Neuronal stem cell (in vitro differentiated cells): Measurements from ENCODE around the gene SMIM35.
A peak's percentile ranks its signal among the peaks of the same experiment; 100 is the strongest.

Experiments
- DNase-seq: peaks from one replicate; pipeline ENCODE4 v3.0.0-alpha.2; 2013; ENCODE audit warnings: low spot score
- H2AFZ ChIP-seq: one replicate; pipeline ENCODE4 v1.6.1; 2013; ENCODE audit warnings: mild to moderate bottlenecking, low read length, inconsistent platforms
- H2AK5ac ChIP-seq: 2 replicates; pipeline ENCODE4 v1.6.1; 2013; ENCODE audit warnings: low read depth, mild to moderate bottlenecking, inconsistent platforms, low read length, moderate library complexity, mixed read lengths
- H2BK120ac ChIP-seq: 2 replicates; pipeline ENCODE4 v1.6.1; 2013; ENCODE audit warnings: low read depth, mild to moderate bottlenecking, inconsistent platforms, low read length, moderate library complexity, mixed read lengths
- H2BK12ac ChIP-seq: one replicate; pipeline ENCODE4 v1.6.1; 2013; ENCODE audit warnings: low read length, inconsistent platforms
- H2BK15ac ChIP-seq: 2 replicates; pipeline ENCODE4 v1.6.1; 2013; ENCODE audit warnings: mild to moderate bottlenecking, low read length, inconsistent platforms, mixed read lengths
- H2BK5ac ChIP-seq: one replicate; pipeline ENCODE4 v1.6.1; 2013; ENCODE audit warnings: inconsistent platforms, mild to moderate bottlenecking, low read length, moderate library complexity
- H3K14ac ChIP-seq: one replicate; pipeline ENCODE4 v1.6.1; 2013; ENCODE audit warnings: low read length, inconsistent platforms
- H3K18ac ChIP-seq: 2 replicates; pipeline ENCODE4 v1.6.1; 2013; ENCODE audit warnings: low read length, inconsistent platforms
- H3K23ac ChIP-seq: 2 replicates; pipeline ENCODE4 v1.6.1; 2013; ENCODE audit warnings: low read depth, mild to moderate bottlenecking, mixed read lengths, low read length, inconsistent platforms; ENCODE audit not compliant: poor library complexity
- H3K27ac ChIP-seq: replicated peaks from 3 replicates; pipeline ENCODE4 v1.5.1; 2013; ENCODE audit warnings: low read length, inconsistent platforms
- H3K27me3 ChIP-seq, 3 experiments: 2 replicates each; pipeline ENCODE4 v1.6.1; 2013; ENCODE audit warnings: low read length in 3 of 3, mild to moderate bottlenecking in 2 of 3, inconsistent platforms in 1 of 3, low read depth in 1 of 3, mixed read lengths in 1 of 3, moderate library complexity in 1 of 3; ENCODE audit not compliant: control insufficient read depth in 3 of 3, insufficient read depth in 3 of 3
- H3K36me3 ChIP-seq, 2 donors: replicated peaks in 1 of 2; 2 replicates each; pipeline ENCODE4 v1.6.1; 2013; ENCODE audit warnings: low read length in 2 of 2; ENCODE audit not compliant: control insufficient read depth in 2 of 2, insufficient read depth in 2 of 2
- H3K4ac ChIP-seq: 2 replicates; pipeline ENCODE4 v1.6.1; 2013; ENCODE audit warnings: inconsistent platforms, mild to moderate bottlenecking, low read length, moderate library complexity
- H3K4me1 ChIP-seq, 2 donors: 1 replicate in 1 of 2; 2 replicates in 1 of 2; pipeline ENCODE4 v1.6.1; 2013; ENCODE audit warnings: low read length in 2 of 2, low read depth in 1 of 2; ENCODE audit not compliant: control insufficient read depth in 2 of 2, insufficient read depth in 1 of 2
- H3K4me2 ChIP-seq: one replicate; pipeline ENCODE4 v1.6.1; 2013; ENCODE audit warnings: mild to moderate bottlenecking, low read length, inconsistent platforms; ENCODE audit not compliant: insufficient read depth, poor library complexity, severe bottlenecking
- H3K4me3 ChIP-seq, 2 donors: 2 replicates each; pipeline ENCODE4 v1.5.1; 2013; ENCODE audit warnings: low read length in 2 of 2, mild to moderate bottlenecking in 2 of 2, inconsistent platforms in 1 of 2, moderate library complexity in 1 of 2
- H3K79me1 ChIP-seq: one replicate; pipeline ENCODE4 v1.6.1; 2013; ENCODE audit warnings: low read depth, mild to moderate bottlenecking, inconsistent platforms, low read length, moderate library complexity
- H3K9ac ChIP-seq: one replicate; pipeline ENCODE4 v1.6.1; 2013; ENCODE audit warnings: mild to moderate bottlenecking, low read depth, low read length, inconsistent platforms; ENCODE audit not compliant: poor library complexity
- H3K9me3 ChIP-seq, 2 donors: replicated peaks in 1 of 2; 2 replicates each; pipeline versions ENCODE3 to v1.6.1; 2013; ENCODE audit warnings: low read length in 2 of 2, mild to moderate bottlenecking in 2 of 2, inconsistent platforms in 1 of 2, low read depth in 1 of 2, mixed read lengths in 1 of 2, moderate library complexity in 1 of 2; ENCODE audit not compliant: control insufficient read depth in 2 of 2, insufficient read depth in 1 of 2
- H4K8ac ChIP-seq: one replicate; pipeline ENCODE4 v1.6.1; 2013; ENCODE audit warnings: low read depth, mild to moderate bottlenecking, inconsistent platforms, low read length, moderate library complexity
- H4K91ac ChIP-seq: one replicate; pipeline ENCODE4 v1.6.1; 2013; ENCODE audit warnings: low read length, low read depth, mild to moderate bottlenecking, inconsistent platforms; ENCODE audit not compliant: poor library complexity
- WGBS, 2 donors: extraction: QIAGEN DNeasy Blood & Tissue Kit; methylation state at CpG; one replicate each; pipeline ENCODE4 v1.1.7; 2013; ENCODE audit warnings: missing lambda C conversion rate in 2 of 2, mixed read lengths in 1 of 2; ENCODE audit not compliant: insufficient read length in 2 of 2, insufficient replicate concordance in 1 of 2; ENCODE audit errors: extremely low coverage in 2 of 2; 5-methylcytosine and 5-hydroxymethylcytosine counted together

Gene SMIM35

GRCh38 chr11:118003456-118003855 lies 83.3 kb downstream of the SMIM35 start:
- H4K91ac ChIP-seq, result no peak overlapping the region
- H3K4me3 ChIP-seq, result no peak overlapping the region
- WGBS, 2 donors, result 100% methylated on average over 1 of the region's 4 CpGs
- no peak overlapping the region for H2BK12ac ChIP-seq
- no peak overlapping the region for H3K9ac ChIP-seq
- H3K9me3 ChIP-seq, result peaks cover 0 to 3% of the 10 kb centered on the region in 2 donors
- no peak overlapping the region for H3K18ac ChIP-seq
- H3K23ac ChIP-seq, result no peak overlapping the region
- H3K4me1 ChIP-seq, result peaks cover 0 to 7% of the 10 kb centered on the region in 2 donors
- DNase-seq, result no peak
- H2BK5ac ChIP-seq, result no peak overlapping the region
- H3K79me1 ChIP-seq, result no peaks in the 10 kb centered on the region
- no peak overlapping the region for H4K8ac ChIP-seq
- no peak overlapping the region for H3K14ac ChIP-seq
- H2BK15ac ChIP-seq, result no peak overlapping the region
- no peak overlapping the region for H2BK120ac ChIP-seq
- no peak overlapping the region for H3K4me2 ChIP-seq
- no peak overlapping the region for H3K27ac ChIP-seq
- peaks cover 0 to 4% (median 0%) of the 10 kb centered on the region in 3 experiments for H3K27me3 ChIP-seq
- no peak overlapping the region for H2AK5ac ChIP-seq
- H3K36me3 ChIP-seq, result no peaks in the 10 kb centered on the region
- no peak overlapping the region for H2AFZ ChIP-seq
- no peak overlapping the region for H3K4ac ChIP-seq

DNA sequence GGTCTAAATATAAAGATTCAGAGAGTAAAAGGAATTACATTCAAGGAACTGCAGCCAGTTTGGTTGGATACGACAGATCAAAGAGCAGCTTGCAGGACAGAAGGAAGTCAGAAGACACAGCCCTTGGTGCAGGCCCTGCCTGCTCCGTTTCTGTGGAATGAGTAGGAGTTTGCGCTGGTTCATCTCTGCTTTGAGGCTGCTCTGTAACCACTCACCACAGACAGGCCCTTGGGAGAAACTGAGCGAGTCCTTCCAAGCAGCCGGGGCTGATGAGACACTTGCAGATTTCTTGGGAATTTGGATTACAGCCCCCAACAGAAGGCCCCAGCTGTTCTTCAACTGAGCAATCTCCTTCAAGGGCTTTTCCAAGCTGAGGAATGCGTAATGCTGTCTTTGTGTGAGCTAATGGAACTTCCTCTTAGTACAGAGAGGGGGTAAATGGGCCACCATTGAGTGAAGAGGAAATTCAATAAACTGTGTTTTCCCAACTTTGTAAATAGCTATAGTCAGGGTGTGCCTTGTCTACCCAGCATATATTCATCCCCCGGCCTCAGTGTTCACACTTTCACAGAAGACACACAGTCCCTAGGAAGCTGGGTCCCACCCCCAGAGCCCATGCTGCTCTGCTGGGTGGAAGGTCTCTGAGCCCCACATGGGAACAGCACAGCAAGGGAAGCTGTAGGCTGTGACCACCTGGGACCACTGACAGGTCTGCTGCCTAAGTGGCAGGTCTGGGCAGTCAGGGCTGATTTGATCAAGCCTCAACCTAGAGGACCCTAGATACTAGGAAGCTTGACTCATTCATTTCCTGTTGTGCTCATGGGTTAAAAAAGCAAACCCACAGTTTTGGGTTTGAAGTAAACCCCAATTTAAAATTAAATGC lies 84.0 kb downstream of the SMIM35 start:
- Histone ChIP-seq H4K91ac (peak overlapping the region; percentile 25), H2AK5ac (no peak overlapping the region), H3K9ac (no peak overlapping the region), H3K79me1 (no peaks in the 10 kb centered on the region), H2AFZ (no peak overlapping the region), H3K4ac (no peak overlapping the region), H4K8ac (no peak overlapping the region), H2BK12ac (no peak overlapping the region), H3K27me3 (no peaks in the 10 kb centered on the region), H2BK5ac (no peak overlapping the region), H3K4me3 (no peak overlapping the region), H3K27ac (peak overlapping the region; percentile 14), H3K18ac (peak overlapping the region; percentile 53), H3K4me2 (no peak overlapping the region), H3K4me1 (peaks cover 0 to 7% of the 10 kb centered on the region in 2 donors), H3K36me3 (no peaks in the 10 kb centered on the region), H2BK120ac (no peak overlapping the region), H3K9me3 (peaks cover 0 to 3% of the 10 kb centered on the region in 2 donors), H3K14ac (no peak overlapping the region), H2BK15ac (no peak overlapping the region), H3K23ac (no peak overlapping the region)
- WGBS, 2 donors, result no CpG with 5 or more reads among the region's 7 CpGs
- DNase-seq, result peak; percentile 31

- Histone ChIP-seq H2BK15ac (no peak overlapping the region), H3K9me3 (peaks cover 0 to 3% of the 10 kb centered on the region in 2 donors), H2BK120ac (no peak overlapping the region), H3K4me1 (peaks cover 0 to 7% of the 10 kb centered on the region in 2 donors), H3K9ac (no peak overlapping the region), H3K4me2 (no peak overlapping the region), H3K23ac (no peak overlapping the region), H3K18ac (peak overlapping the region; percentile 29), H3K14ac (no peak overlapping the region), H4K8ac (no peak overlapping the region), H2AFZ (no peak overlapping the region), H2BK12ac (no peak overlapping the region), H3K36me3 (no peaks in the 10 kb centered on the region), H3K79me1 (no peaks in the 10 kb centered on the region), H3K27me3 (no peaks in the 10 kb centered on the region), H2AK5ac (no peak overlapping the region), H3K27ac (no peak overlapping the region), H3K4ac (no peak overlapping the region), H4K91ac (no peak overlapping the region), H2BK5ac (no peak overlapping the region), H3K4me3 (no peak overlapping the region)
- DNase-seq, result no peak
- no CpG with 5 or more reads among the region's 6 CpGs for WGBS, 2 donors
Measured at GRCh38 chr11:118002010-118002540, 84.7 kb downstream of the SMIM35 start.

- H2AK5ac ChIP-seq, result no peak overlapping the region
- H3K4me1 ChIP-seq, result peaks cover 0 to 7% of the 10 kb centered on the region in 2 donors
- WGBS, 2 donors, result no CpG with 5 or more reads among the region's 5 CpGs
- no peak for DNase-seq
- H3K9me3 ChIP-seq, result peaks cover 0 to 3% of the 10 kb centered on the region in 2 donors
- no peak overlapping the region for H2BK5ac ChIP-seq
- H3K4me3 ChIP-seq, result no peak overlapping the region
- no peaks in the 10 kb centered on the region for H3K36me3 ChIP-seq
- no peak overlapping the region for H3K4ac ChIP-seq
- H3K4me2 ChIP-seq, result no peak overlapping the region
- H2BK120ac ChIP-seq, result no peak overlapping the region
- H3K27me3 ChIP-seq, result no peaks in the 10 kb centered on the region
- no peak overlapping the region for H3K27ac ChIP-seq
- H3K23ac ChIP-seq, result no peak overlapping the region
- H3K18ac ChIP-seq, result no peak overlapping the region
- H3K79me1 ChIP-seq, result no peaks in the 10 kb centered on the region
- H2AFZ ChIP-seq, result no peak overlapping the region
- no peak overlapping the region for H3K9ac ChIP-seq
- no peak overlapping the region for H2BK15ac ChIP-seq
- no peak overlapping the region for H2BK12ac ChIP-seq
- H4K8ac ChIP-seq, result no peak overlapping the region
- no peak overlapping the region for H4K91ac ChIP-seq
- H3K14ac ChIP-seq, result no peak overlapping the region
Measured at GRCh38 chr11:118001494-118001971, 85.2 kb downstream of the SMIM35 start.
